Tibial nerve (tissue), 4 donors: ENCODE results near the gene TTC32. TPM values are rescaled to one million over a fixed set of nuclear protein-coding genes. Genes with fewer than 3 reads are reported as not detected.

Experiments used
- DNase-seq, 2 donors: peaks; one replicate each; pipeline ENCODE4 v3.0.0-alpha.2; 2019; ENCODE audit warnings: low spot score in 2 of 2
- H3K27ac ChIP-seq, 4 donors: fragments of 200-600 bp; sonication (generic) in 3 of 4; one replicate each; pipeline ENCODE4 v1.5.1; 2017 to 2019; ENCODE audit warnings: mild to moderate bottlenecking in 1 of 4
- H3K27me3 ChIP-seq, 2 donors: fragments of 200-600 bp; sonication (generic) in 1 of 2; one replicate each; pipeline versions ENCODE4 v1.5.1 to v1.6.0; 2017 to 2019
- H3K36me3 ChIP-seq, 3 donors: fragments of 200-600 bp; sonication (generic); one replicate each; pipeline ENCODE4 v1.5.1; 2018 to 2019
- H3K4me1 ChIP-seq, 4 donors: fragments of 200-600 bp; sonication (generic) in 3 of 4; one replicate each; pipeline ENCODE4 v1.5.1; 2017 to 2019
- H3K4me3 ChIP-seq, 4 donors: fragments of 200-600 bp; sonication (generic) in 3 of 4; one replicate each; pipeline ENCODE4 v1.5.1; 2017 to 2019; ENCODE audit warnings: mild to moderate bottlenecking in 1 of 4, moderate library complexity in 1 of 4
- H3K9me3 ChIP-seq, 4 donors: fragments of 200-600 bp; sonication (generic) in 3 of 4; one replicate each; pipeline ENCODE4 v1.5.1; 2017 to 2019
- CTCF ChIP-seq, 5 experiments: fragments of 200-600 bp in 3 of 5; fragments of 450-650 bp in 2 of 5; sonication (generic) in 3 of 5; IDR thresholded peaks; one replicate each; pipeline ENCODE4 v1.5.1; 2016 to 2019; ENCODE audit warnings: antibody characterized with exemption in 5 of 5, mild to moderate bottlenecking in 3 of 5, moderate library complexity in 2 of 5
- EP300 ChIP-seq, 2 donors: sonication (generic); formaldehyde crosslinking; IDR thresholded peaks; one replicate each; pipeline ENCODE4 v1.6.1; 2017; ENCODE audit warnings: antibody characterized with exemption in 2 of 2, mild to moderate bottlenecking in 1 of 2
- POLR2A ChIP-seq, 2 donors: fragments of 450-650 bp; IDR thresholded peaks; one replicate each; pipeline ENCODE4 v1.6.1; 2017; ENCODE audit warnings: antibody characterized with exemption in 2 of 2, mild to moderate bottlenecking in 2 of 2, moderate library complexity in 2 of 2
- WGBS, 2 donors: methylation state at CpG; one replicate each; pipeline ENCODE4 v1.1.5; 2018; 5-methylcytosine and 5-hydroxymethylcytosine counted together
- total RNA-seq, 4 donors: library from RNA; depleted of rRNA; stranded (reverse); fragments of >200 nt; gene quantifications; one replicate each; pipeline ENCODE4 v1.1.0, GENCODE V29; 2016

TTC32 gene
- total RNA-seq, 4 donors from 2014 or later, result 9.6 to 19.7 (median 15.6) TPM

GRCh38 chr2:19899985-19900930, 1.5 kb downstream of the TTC32 start:
- Histone ChIP-seq H3K27ac (peak overlapping the region in 3 of 4 donors; percentile 94 to 98 (median 95)), H3K4me3 (peak overlapping the region; percentile 74 to 98 (median 91)), H3K4me1 (peaks cover 0 to 63% (median 35%) of the 10 kb centered on the region in 4 donors), H3K36me3 (peaks cover 0 to 3% (median 0%) of the 10 kb centered on the region in 3 donors), H3K27me3 (no peaks in the 10 kb centered on the region), H3K9me3 (no peaks in the 10 kb centered on the region)
- no peak for DNase-seq
- WGBS, 2 donors, result 37 to 38% methylated on average over 11 of the region's 11 CpGs
- no peak for TF ChIP-seq POLR2A (IDR thresholded peaks at IDR 0.05)

- H3K9me3 ChIP-seq, result no peaks in the 10 kb centered on the region
- DNase-seq, result no peak
- no peak overlapping the region for H3K4me3 ChIP-seq
- TF ChIP-seq POLR2A (IDR thresholded peaks at IDR 0.05), result no peak
- TF ChIP-seq CTCF (IDR thresholded peaks at IDR 0.05), result no peak
- TF ChIP-seq EP300 (IDR thresholded peaks at IDR 0.05), result no peak
- peaks cover 0 to 64% (median 35%) of the 10 kb centered on the region in 4 donors for H3K4me1 ChIP-seq
- 63 to 68% methylated on average over 7 of the region's 7 CpGs for WGBS, 2 donors
- H3K27ac ChIP-seq, result no peak overlapping the region
- H3K36me3 ChIP-seq, result peaks cover 0 to 3% (median 0%) of the 10 kb centered on the region in 3 donors
- H3K27me3 ChIP-seq, result no peaks in the 10 kb centered on the region
Observed at GRCh38 chr2:19898592-19899329, 3.0 kb downstream of the TTC32 start.

- no peak for DNase-seq
- Histone ChIP-seq H3K27me3 (no peaks in the 10 kb centered on the region), H3K36me3 (peaks cover 0 to 3% (median 0%) of the 10 kb centered on the region in 3 donors), H3K27ac (no peak overlapping the region), H3K4me3 (no peak overlapping the region), H3K4me1 (peaks cover 0 to 61% (median 35%) of the 10 kb centered on the region in 4 donors), H3K9me3 (no peaks in the 10 kb centered on the region)
- no peak for TF ChIP-seq EP300 (IDR thresholded peaks at IDR 0.05)
- TF ChIP-seq POLR2A (IDR thresholded peaks at IDR 0.05), result no peak
- TF ChIP-seq CTCF (IDR thresholded peaks at IDR 0.05), result no peak
- 51 to 59% methylated on average over 5 of the region's 5 CpGs for WGBS, 2 donors
Observed at GRCh38 chr2:19897623-19898245, 4.0 kb downstream of the TTC32 start.

DNA sequence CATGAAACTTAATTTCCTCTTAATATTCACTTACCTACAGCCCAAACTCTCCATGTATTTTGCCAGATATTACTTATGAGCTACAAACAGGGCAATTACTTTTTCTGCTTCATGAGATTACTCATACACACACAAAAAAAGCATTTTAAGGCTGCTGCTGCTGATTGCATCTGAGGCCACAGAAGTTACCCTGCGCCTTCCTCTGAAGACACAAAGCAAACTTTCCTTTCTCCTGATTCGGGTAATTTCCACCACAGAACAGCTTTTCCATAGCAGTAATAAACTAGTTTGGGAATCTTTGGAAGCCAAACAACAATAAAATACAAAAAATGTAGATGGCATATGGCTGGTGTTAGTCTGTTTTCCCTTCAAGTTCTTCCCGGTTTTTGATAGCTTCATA, 6.2 kb downstream of the TTC32 start:
- 56 to 61% methylated on average over 3 of the region's 3 CpGs for WGBS, 2 donors
- Histone ChIP-seq H3K36me3 (peaks cover 0 to 3% (median 0%) of the 10 kb centered on the region in 3 donors), H3K9me3 (no peaks in the 10 kb centered on the region), H3K4me3 (no peak overlapping the region), H3K27me3 (no peaks in the 10 kb centered on the region), H3K27ac (no peak overlapping the region), H3K4me1 (peaks cover 0 to 53% (median 35%) of the 10 kb centered on the region in 4 donors)
- no peak for TF ChIP-seq EP300 (IDR thresholded peaks at IDR 0.05)
- TF ChIP-seq POLR2A (IDR thresholded peaks at IDR 0.05), result no peak
- no peak for TF ChIP-seq CTCF (IDR thresholded peaks at IDR 0.05)
- no peak for DNase-seq

GRCh38 chr2:19894134-19894792, 7.5 kb downstream of the TTC32 start:
- DNase-seq, result no peak
- Histone ChIP-seq H3K9me3 (no peaks in the 10 kb centered on the region), H3K4me1 (peaks cover 0 to 42% (median 27%) of the 10 kb centered on the region in 4 donors), H3K36me3 (peaks cover 0 to 3% (median 0%) of the 10 kb centered on the region in 3 donors), H3K4me3 (no peak overlapping the region), H3K27ac (no peak overlapping the region), H3K27me3 (no peaks in the 10 kb centered on the region)
- TF ChIP-seq CTCF (IDR thresholded peaks at IDR 0.05) (no peak), POLR2A (IDR thresholded peaks at IDR 0.05) (no peak), EP300 (IDR thresholded peaks at IDR 0.05) (no peak)
- WGBS, 2 donors, result 90 to 91% methylated on average over 4 of the region's 4 CpGs
